ENCODE measurements around the gene SHISA6. TPM values are rescaled to one million over a fixed set of nuclear protein-coding genes. Genes with fewer than 3 reads are reported as not detected.
A peak's percentile ranks its signal among the peaks of the same experiment; 100 is the strongest.

Gene SHISA6
- total RNA-seq, 1 experiment from 2014 or later = not detected

- intact Hi-C loops (cut with micrococcal nuclease; ENCODE audit: unreplicated experiment) (no loop called here), in situ Hi-C loops (cut with HindIII; ENCODE audit: low pct_unique_long_range_greater_than_20kb, low sequenced_read_pairs) (no loop called here)
- Histone ChIP-seq H3K4me3 (ENCODE audit: low read depth in 2 of 2, low read length in 2 of 2) (no peak overlapping the region), H3K27ac (ENCODE audit: low read length) (no peak overlapping the region), H3K4me1 (ENCODE audit: control insufficient read depth, insufficient read depth, low read length) (no peaks in the 10 kb centered on the region), H3K36me3 (ENCODE audit: control insufficient read depth, insufficient read depth, low read length) (no peaks in the 10 kb centered on the region), H3K9me3 (ENCODE audit: control insufficient read depth, insufficient read depth, low read depth, low read length) (no peaks in the 10 kb centered on the region), H3K27me3 (ENCODE audit: control insufficient read depth, insufficient read depth, low read length) (no peaks in the 10 kb centered on the region)
- CTCF ChIA-PET = no interaction called here
- TF ChIP-seq POLR2AphosphoS5 (IDR thresholded peaks at IDR 0.05; ENCODE audit: low read depth, low read length) (no peak), CTCF (IDR thresholded peaks at IDR 0.05) (peak; percentile 31; the same call in 1 of the 2 replicates)
- TF ChIP-seq, protein P1, sequence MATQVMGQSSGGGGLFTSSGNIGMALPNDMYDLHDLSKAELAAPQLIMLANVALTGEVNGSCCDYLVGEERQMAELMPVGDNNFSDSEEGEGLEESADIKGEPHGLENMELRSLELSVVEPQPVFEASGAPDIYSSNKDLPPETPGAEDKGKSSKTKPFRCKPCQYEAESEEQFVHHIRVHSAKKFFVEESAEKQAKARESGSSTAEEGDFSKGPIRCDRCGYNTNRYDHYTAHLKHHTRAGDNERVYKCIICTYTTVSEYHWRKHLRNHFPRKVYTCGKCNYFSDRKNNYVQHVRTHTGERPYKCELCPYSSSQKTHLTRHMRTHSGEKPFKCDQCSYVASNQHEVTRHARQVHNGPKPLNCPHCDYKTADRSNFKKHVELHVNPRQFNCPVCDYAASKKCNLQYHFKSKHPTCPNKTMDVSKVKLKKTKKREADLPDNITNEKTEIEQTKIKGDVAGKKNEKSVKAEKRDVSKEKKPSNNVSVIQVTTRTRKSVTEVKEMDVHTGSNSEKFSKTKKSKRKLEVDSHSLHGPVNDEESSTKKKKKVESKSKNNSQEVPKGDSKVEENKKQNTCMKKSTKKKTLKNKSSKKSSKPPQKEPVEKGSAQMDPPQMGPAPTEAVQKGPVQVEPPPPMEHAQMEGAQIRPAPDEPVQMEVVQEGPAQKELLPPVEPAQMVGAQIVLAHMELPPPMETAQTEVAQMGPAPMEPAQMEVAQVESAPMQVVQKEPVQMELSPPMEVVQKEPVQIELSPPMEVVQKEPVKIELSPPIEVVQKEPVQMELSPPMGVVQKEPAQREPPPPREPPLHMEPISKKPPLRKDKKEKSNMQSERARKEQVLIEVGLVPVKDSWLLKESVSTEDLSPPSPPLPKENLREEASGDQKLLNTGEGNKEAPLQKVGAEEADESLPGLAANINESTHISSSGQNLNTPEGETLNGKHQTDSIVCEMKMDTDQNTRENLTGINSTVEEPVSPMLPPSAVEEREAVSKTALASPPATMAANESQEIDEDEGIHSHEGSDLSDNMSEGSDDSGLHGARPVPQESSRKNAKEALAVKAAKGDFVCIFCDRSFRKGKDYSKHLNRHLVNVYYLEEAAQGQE (IDR thresholded peaks at IDR 0.05; ENCODE audit: insufficient read depth in 1 of 2, low read depth in 2 of 2, low read length in 1 of 2) = no peak
- POLR2A ChIA-PET = interaction anchor here (0.7 kb wide), 1 partner anchor 26 kb away, joined by 3 read pairs; no protein-coding TSS in a partner anchor
- no TSS peak for BruUV-seq (replicated peaks)
- DNase-seq (ENCODE audit: low read depth, low spot score) = no peak
- no peak for ATAC-seq
Observed at GRCh38 chr17:11264183-11264871, 23.3 kb downstream of the SHISA6 start.

GRCh38 chr17:11267999-11268575 is 27.1 kb downstream of the SHISA6 start:
- ChIA-PET CTCF (no interaction called here), POLR2A (no interaction called here)
- in situ Hi-C loops (cut with HindIII; ENCODE audit: low pct_unique_long_range_greater_than_20kb, low sequenced_read_pairs) = no loop called here

More at GRCh38 chr17:11267999-11268575, 27.1 kb downstream of the SHISA6 start:
- H3K4me3 ChIP-seq (ENCODE audit: low read depth in 2 of 2, low read length in 2 of 2) = no peak overlapping the region
- H3K27me3 ChIP-seq (ENCODE audit: control insufficient read depth, insufficient read depth, low read length) = no peaks in the 10 kb centered on the region
- DNase-seq (ENCODE audit: low read depth, low spot score) (no peak), ATAC-seq (no peak)
- H3K36me3 ChIP-seq (ENCODE audit: control insufficient read depth, insufficient read depth, low read length) = no peaks in the 10 kb centered on the region
- BruUV-seq (replicated peaks) = no TSS peak
- intact Hi-C loops (cut with micrococcal nuclease; ENCODE audit: unreplicated experiment) = no loop called here
- H3K4me1 ChIP-seq (ENCODE audit: control insufficient read depth, insufficient read depth, low read length) = no peaks in the 10 kb centered on the region
- H3K9me3 ChIP-seq (ENCODE audit: control insufficient read depth, insufficient read depth, low read depth, low read length) = no peaks in the 10 kb centered on the region
- no peak overlapping the region for H3K27ac ChIP-seq (ENCODE audit: low read length)
- TF ChIP-seq TCF7L2 (IDR thresholded peaks at IDR 0.05; ENCODE audit: low read depth, low read length) = no peak
- TF ChIP-seq CTCF (IDR thresholded peaks at IDR 0.05) = no peak
- TF ChIP-seq POLR2AphosphoS5 (IDR thresholded peaks at IDR 0.05; ENCODE audit: low read depth, low read length) = no peak
- no peak for TF ChIP-seq SIN3A (IDR thresholded peaks at IDR 0.05; ENCODE audit: borderline replicate concordance, insufficient read depth, low read depth, low read length)
- TF ChIP-seq, protein P1 (IDR thresholded peaks at IDR 0.05; ENCODE audit: insufficient read depth in 1 of 2, low read depth in 2 of 2, low read length in 1 of 2) = no peak

All from Panc1 (cell line).